ENCODE data around the gene GJA4. TPM values are rescaled to one million over a fixed set of nuclear protein-coding genes. Genes with fewer than 3 reads are reported as not detected.

The GJA4 gene
- total and polyA plus RNA-seq, 2 of the 8 experiments (the other 6 are each of a cell fraction or from before 2014, with no cell fraction given) = 3.2 to 3.9 TPM

DNA sequence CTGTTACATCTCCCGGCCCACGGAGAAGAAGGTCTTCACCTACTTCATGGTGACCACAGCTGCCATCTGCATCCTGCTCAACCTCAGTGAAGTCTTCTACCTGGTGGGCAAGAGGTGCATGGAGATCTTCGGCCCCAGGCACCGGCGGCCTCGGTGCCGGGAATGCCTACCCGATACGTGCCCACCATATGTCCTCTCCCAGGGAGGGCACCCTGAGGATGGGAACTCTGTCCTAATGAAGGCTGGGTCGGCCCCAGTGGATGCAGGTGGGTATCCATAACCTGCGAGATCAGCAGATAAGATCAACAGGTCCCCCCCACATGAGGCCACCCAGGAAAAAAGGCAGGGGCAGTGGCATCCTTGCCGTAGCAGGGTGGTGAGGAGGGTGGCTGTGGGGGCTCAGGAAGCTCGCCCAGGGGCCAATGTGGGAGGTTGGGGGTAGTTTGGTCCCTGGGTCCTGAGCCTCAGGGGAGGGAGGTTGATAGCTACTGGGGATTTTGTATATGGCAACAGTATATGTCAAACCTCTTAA is 31.0 kb upstream of the GJA4 start (continued):
- TF ChIP-seq, protein P1, sequence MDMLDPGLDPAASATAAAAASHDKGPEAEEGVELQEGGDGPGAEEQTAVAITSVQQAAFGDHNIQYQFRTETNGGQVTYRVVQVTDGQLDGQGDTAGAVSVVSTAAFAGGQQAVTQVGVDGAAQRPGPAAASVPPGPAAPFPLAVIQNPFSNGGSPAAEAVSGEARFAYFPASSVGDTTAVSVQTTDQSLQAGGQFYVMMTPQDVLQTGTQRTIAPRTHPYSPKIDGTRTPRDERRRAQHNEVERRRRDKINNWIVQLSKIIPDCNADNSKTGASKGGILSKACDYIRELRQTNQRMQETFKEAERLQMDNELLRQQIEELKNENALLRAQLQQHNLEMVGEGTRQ (IDR thresholded peaks at IDR 0.05; ENCODE audit: low read length) = no peak
- no peak for TF ChIP-seq POLR2AphosphoS5 (IDR thresholded peaks at IDR 0.05; ENCODE audit: low read depth, low read length)
- TF ChIP-seq BRCA1 (IDR thresholded peaks at IDR 0.05; ENCODE audit: low read depth, low read length) = no peak
- TF ChIP-seq GTF2F1 (IDR thresholded peaks at IDR 0.05; ENCODE audit: borderline replicate concordance, low read depth, low read length) = no peak
- TF ChIP-seq SP2 (IDR thresholded peaks at IDR 0.05; ENCODE audit: low read length) = no peak
- TF ChIP-seq, protein P2, sequence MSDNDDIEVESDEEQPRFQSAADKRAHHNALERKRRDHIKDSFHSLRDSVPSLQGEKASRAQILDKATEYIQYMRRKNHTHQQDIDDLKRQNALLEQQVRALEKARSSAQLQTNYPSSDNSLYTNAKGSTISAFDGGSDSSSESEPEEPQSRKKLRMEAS (IDR thresholded peaks at IDR 0.05) = no peak
